NCI-H460 (cell line): ENCODE measurements around the gene NTRK3. TPM values are rescaled to one million over a fixed set of nuclear protein-coding genes. Genes with fewer than 3 reads are reported as not detected.
"Not testable (repeated sequence)": the region's sequence is repeated elsewhere in the genome, so short reads cannot be mapped to it uniquely, and the experiment has no call there.

Experiments used
- DNase-seq: peaks from one replicate; pipeline ENCODE4 v3.0.0-alpha.2; 2016; ENCODE audit warnings: low read depth; ENCODE audit errors: extremely low read depth
- total RNA-seq: library from RNA; depleted of rRNA; stranded (reverse); fragments of >200 nt; shearing (Covaris generic); gene quantifications from 2 replicates; pipeline ENCODE4 v1.2.3, GENCODE V29; 2014

The NTRK3 gene
- total RNA-seq, 1 experiment from 2014 or later: not detected

- DNase-seq: no peak
Observed at GRCh38 chr15:88083811-88084760, 172.5 kb downstream of the NTRK3 start.

DNA sequence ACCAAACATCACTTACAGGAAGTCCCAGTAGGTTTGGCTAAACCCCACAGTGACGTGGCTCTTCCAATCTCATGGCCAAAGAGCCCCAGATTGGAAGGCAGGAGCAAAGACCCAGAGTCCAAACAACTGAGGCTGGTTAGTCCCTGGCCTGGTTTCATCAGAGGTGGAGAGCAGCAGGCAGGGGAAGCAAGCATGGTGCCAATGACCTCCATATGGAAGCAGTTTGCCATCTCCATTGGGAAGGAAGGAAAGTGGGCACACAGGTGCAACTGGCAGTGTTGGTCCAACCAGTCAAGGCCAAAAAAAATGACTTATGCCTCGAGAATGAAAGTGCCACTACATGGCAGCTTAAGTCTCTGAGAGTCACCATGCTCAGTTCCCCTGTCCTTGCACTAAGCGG is 175.9 kb downstream of the NTRK3 start:
- DNase-seq: no peak

DNA sequence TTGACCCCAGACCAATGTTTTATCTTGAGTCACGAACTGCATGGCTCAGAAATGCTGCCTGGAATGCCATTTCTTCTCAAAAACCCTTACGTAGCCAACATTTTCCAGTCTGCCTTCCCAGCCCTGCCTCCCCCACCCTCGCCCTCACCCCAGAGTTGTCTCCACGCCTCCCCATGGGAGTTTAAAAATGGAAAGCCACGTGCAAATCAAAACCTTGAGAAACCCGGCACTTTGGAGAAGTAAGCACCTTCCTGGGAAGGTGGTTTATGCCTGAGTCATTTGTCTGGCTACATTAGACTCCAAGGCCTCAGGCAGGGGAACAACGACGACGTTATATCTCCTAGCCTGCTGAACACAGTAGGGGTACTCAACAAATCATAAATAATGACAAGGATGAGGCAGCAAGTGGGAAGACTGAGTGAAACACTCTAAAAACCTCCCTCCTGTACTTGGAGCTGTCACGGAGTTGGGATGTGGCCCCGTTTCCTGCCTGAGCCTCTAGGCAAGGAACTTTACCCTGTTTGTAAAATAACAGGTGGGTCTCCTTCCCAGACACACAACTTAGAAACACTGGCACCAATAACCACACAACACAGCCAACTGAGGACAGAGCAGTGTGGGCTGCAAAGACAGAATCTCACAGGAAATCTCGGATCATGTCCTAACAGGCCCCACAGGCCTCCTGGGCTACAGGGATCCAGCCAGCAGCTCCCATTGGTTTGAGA is 179.1 kb downstream of the NTRK3 start:
- no peak for DNase-seq

- DNase-seq: no peak
Observed at GRCh38 chr15:88076328-88076727, 180.2 kb downstream of the NTRK3 start.

DNA sequence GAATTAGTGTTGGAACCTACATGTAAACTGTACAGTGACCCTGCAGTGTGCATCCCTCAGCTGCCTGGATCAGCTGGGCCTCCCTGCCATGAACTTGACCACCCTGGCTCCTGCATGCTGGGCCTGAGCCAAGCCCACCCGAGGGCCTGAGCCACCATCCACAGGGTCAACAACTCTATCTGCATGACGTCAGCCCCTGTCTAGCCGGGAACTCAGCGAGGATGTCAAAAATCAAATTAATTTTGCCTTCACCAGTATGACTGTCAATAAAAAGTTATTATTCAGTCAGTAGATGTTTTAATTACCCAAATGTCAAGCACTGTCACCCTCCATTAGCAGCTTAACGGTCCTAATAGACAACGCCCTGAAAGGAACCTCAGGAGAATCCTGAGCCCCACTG is 181.4 kb downstream of the NTRK3 start:
- no peak for DNase-seq

GRCh38 chr15:88074386-88074785 is 182.2 kb downstream of the NTRK3 start:
- no peak for DNase-seq

DNA sequence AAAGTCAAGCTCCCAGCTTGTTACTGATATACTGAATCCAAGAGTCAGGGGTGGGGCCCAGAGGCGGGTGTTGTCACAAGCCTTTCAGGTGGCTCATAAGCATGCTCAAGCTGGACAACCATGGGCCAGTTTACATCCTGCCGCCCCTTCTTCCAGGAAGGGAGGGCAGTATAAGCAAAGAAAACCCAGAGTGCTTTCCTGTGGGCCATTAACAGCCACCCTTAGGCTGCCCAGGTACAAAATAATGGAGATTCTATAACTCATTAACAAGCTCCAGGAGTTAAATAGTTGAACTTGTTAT is 183.2 kb downstream of the NTRK3 start:
- no peak for DNase-seq

GRCh38 chr15:88072598-88073390 is 183.7 kb downstream of the NTRK3 start:
- DNase-seq: no peak

DNA sequence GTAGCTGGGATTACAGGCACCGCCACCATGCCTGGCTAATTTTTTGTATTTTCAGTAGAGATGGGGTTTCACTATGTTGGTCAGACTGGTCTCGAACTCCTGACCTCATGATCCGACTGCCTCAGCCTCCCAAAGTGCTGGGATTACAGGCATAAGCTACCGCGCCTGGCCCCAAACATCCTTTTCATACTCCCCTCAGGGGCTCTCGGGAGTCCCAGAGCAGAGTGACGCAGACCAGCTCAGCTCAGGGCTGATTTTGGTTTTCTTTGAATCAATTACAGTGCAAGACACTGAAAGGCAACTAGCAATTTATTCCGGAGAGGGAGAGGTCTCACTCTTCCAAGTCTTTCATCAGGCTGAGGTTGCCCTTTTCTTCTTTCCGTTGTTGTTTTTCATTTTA is 184.4 kb downstream of the NTRK3 start:
- not testable (repeated sequence) for DNase-seq

DNA sequence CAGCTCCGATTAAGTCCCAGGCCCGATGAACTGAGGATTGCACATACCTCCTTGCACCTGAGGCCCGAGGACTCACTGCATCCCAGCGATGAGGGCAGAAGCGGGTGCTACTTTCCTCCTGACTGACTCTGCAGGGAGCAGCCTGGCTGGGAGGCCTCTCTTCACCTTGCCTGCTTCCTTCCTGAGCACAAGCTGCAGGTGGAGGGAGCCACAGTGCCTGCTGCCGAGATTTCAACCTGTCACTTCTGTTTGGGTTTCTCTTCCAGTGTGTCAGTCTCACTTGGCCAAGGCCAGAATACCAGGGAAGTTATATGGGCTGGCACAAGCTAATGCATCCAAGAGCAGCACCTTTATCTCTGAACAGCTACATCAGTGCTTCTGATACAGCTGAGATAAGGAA is 185.4 kb downstream of the NTRK3 start:
- no peak for DNase-seq

- DNase-seq: no peak
Observed at GRCh38 chr15:88069561-88069960, 187.0 kb downstream of the NTRK3 start.

DNA sequence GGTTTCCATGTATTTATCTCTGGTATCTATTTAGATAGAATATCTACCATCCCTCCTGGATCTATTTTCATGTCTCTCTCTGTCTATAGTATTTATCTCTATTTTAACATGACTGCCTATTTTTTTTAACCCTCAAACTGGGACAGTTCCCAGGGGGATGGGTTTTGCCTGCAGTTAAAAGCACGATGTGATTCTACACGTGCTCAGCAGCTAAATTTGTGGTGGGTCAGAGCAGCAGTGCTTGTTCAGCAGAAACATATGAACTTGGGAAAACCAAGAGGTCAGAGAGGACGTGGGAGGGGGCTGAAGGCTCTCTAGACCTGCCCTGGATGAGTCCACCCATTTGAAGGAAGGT is 189.2 kb downstream of the NTRK3 start:
- no peak for DNase-seq

DNA sequence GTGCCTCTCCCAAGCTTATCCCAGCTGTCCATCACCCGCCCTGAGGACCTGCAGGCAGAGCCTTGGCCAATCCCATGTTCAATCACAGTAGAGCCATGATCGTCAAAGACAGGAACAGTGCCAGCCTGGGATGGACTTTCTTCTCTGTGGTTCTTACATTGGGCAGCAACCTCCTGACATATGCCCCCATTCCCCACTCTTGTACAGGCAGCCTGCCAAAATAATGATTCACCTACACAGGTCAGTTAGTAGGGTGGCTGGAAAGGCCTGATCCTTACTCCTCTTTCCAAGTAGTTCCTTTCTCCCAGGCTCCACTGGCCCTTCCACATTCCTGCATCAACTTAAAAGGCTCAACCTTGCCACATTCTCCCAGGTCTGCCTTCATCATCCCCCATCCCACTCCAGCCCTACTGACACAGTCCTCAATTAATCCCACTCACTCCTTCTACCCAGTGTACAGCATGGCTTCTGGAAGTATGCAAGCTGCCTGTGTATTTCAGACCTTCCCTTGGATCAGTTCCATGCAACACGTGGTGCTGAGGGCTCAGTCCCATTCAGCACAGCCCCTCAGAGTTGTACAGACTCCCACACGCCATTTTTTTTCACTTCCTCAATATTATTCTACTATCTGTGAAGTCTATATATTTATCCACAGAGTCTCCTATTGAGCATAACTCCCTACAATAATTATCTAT is 189.8 kb downstream of the NTRK3 start:
- no peak for DNase-seq

DNA sequence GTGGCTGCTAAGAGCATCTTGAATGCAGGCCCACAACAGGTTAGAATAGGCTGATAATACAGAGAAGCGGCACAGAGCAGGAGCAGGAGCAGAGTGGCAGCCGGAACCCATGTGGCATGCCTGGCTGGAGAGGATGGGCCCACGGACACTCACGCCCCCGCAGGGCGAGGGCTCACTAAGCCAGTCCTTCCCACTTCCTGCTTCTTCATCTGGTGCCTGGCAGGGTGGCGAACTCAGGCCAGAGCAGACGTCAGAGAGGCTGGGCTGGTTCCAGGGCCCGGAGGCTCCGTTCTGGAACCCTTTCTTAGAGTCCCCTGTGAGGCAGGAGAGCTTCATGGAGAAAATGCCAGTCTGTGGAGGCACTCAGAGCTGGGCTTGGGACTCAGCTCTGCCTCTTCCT is 195.1 kb downstream of the NTRK3 start:
- no peak for DNase-seq

DNA sequence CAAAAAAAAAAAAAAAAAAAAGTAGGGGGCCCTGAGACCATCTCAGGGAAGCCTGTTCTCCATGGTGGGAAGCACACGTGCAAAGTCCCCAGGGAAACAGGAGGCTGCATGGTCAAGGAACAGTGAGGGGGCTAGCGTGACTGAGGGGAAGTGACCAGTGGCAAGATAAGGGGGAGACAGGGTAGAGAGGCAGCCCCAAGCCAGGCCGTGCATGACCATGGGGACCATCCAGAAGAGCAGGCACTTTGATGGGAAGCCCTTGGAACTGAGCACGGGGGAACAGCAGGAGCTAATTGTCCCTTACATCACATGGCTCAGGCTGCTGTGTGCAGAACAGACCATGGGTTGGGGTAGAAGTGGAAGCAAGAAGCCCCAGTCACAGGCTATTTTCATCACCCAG is 196.2 kb downstream of the NTRK3 start:
- DNase-seq: no peak

DNA sequence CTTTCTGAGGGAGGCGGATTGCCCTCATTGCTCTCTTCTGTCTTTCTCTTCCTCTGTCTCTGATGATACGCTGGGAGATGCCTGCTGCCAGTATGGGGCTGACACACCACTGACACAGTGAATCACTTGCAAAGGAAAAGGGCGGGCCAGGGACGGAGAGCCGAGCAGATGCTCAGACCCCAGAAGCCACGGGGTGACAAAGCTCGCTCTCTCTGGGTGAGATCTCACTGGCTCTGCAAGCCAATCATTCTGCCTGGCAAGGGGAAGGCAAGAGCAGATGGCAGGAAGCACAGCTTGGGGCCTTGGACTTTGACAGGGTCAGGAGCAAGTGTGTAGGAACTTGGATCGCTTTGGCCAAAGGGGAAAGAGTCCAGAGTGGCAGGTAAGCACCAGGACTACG is 198.7 kb downstream of the NTRK3 start:
- no peak for DNase-seq

GRCh38 chr15:88049506-88049905 is 207.0 kb downstream of the NTRK3 start:
- DNase-seq: no peak

GRCh38 chr15:88048755-88049154 is 207.8 kb downstream of the NTRK3 start:
- DNase-seq: no peak

GRCh38 chr15:88048237-88048636 is 208.3 kb downstream of the NTRK3 start:
- no peak for DNase-seq

DNA sequence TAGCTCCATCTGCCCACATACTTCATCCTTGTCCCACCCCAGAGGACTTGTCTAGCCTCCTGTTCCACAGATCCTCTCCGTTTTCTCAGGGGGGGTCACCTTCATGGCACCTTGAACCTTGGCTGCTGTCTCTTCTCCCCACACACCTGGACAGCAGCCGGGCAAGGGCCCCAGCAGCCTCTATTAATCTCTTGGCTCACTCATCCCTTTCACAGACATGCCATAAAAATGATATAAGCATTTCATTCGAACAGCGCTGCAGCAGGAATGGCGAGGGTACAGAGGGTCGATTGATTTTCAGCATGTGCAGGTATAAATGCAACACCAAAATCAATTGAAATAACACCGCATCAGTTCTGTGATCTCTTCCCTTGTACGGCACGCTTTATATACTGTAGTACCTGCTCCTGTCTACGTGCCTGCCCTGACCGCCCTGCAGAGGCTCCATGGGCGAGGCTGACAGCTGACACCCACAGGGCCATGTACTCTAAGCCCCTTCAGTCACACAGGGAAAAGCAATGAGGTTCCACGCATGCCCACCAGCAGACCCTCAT is 209.9 kb downstream of the NTRK3 start:
- no peak for DNase-seq

GRCh38 chr15:88043396-88043795 is 213.1 kb downstream of the NTRK3 start:
- DNase-seq: no peak
